ENCODE data around the gene CLDN7.

The CLDN7 gene

DNA sequence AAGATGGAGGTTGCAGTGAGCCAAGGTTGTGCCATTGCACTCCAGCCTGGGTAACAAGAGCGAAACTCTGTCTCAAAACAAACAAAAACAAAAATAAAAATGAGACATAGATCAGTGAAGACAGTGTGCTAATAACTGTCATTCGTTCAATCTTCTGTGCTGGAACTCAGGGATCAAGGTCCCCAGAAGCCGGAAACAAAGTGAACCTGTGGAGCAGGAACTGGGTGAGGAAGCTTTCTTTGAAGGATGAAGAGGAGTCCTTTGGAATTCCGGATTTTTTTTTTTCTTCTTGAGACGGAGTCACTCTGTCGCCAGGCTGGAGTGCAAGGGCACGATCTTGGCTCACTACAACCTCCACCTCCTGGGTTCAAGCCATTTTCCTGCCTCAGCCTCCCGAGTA, 17.2 kb upstream of the CLDN7 start:
- no peak overlapping the region for H3K4me3 ChIP-seq (ENCODE audit: low read length)
- DNase-seq (ENCODE audit: low read depth), result no peak
- TF ChIP-seq, protein P1, sequence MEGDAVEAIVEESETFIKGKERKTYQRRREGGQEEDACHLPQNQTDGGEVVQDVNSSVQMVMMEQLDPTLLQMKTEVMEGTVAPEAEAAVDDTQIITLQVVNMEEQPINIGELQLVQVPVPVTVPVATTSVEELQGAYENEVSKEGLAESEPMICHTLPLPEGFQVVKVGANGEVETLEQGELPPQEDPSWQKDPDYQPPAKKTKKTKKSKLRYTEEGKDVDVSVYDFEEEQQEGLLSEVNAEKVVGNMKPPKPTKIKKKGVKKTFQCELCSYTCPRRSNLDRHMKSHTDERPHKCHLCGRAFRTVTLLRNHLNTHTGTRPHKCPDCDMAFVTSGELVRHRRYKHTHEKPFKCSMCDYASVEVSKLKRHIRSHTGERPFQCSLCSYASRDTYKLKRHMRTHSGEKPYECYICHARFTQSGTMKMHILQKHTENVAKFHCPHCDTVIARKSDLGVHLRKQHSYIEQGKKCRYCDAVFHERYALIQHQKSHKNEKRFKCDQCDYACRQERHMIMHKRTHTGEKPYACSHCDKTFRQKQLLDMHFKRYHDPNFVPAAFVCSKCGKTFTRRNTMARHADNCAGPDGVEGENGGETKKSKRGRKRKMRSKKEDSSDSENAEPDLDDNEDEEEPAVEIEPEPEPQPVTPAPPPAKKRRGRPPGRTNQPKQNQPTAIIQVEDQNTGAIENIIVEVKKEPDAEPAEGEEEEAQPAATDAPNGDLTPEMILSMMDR (conservative IDR thresholded peaks at IDR 0.05; ENCODE audit: low read depth, low read length), result no peak

DNA sequence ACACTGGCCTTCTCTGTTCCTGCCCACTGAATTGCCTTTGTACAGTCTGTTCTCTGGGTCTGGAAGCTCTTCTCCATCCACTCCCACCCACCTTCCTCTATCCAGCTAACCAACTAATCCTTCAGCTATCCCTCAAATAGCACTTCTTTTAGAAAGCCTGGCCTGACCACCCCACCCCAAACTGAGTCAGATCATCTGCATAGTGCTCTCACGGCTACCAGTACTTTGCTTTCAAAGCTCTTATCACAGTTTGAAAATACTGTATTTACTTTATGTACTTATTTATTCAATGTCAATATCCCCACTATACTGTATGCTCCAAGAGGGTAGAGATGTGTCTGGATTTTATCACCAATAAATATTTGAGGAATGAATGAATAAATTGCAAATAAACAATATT, 4.5 kb upstream of the CLDN7 start:
- DNase-seq (ENCODE audit: low read depth), result no peak
- no peak overlapping the region for H3K4me3 ChIP-seq (ENCODE audit: low read length)
- TF ChIP-seq, protein P1 (conservative IDR thresholded peaks at IDR 0.05; ENCODE audit: low read depth, low read length), result no peak

DNA sequence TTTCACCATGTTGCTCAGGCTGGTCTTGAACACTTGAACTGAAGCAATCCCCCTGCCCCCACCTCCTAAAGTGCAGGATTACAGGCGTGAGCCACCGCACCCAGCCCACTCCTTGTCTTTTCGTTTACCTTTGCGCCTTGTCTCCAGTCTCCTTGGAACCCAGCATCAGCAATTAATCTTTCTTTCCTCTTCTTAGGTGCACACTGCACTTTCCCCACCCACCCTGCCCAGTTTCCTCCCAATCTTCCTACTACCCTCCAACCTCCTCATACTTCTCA, 1.5 kb upstream of the CLDN7 start:
- TF ChIP-seq, protein P1 (conservative IDR thresholded peaks at IDR 0.05; ENCODE audit: low read depth, low read length), result no peak
- H3K4me3 ChIP-seq (ENCODE audit: low read length), result no peak overlapping the region
- DNase-seq (ENCODE audit: low read depth), result no peak

DNA sequence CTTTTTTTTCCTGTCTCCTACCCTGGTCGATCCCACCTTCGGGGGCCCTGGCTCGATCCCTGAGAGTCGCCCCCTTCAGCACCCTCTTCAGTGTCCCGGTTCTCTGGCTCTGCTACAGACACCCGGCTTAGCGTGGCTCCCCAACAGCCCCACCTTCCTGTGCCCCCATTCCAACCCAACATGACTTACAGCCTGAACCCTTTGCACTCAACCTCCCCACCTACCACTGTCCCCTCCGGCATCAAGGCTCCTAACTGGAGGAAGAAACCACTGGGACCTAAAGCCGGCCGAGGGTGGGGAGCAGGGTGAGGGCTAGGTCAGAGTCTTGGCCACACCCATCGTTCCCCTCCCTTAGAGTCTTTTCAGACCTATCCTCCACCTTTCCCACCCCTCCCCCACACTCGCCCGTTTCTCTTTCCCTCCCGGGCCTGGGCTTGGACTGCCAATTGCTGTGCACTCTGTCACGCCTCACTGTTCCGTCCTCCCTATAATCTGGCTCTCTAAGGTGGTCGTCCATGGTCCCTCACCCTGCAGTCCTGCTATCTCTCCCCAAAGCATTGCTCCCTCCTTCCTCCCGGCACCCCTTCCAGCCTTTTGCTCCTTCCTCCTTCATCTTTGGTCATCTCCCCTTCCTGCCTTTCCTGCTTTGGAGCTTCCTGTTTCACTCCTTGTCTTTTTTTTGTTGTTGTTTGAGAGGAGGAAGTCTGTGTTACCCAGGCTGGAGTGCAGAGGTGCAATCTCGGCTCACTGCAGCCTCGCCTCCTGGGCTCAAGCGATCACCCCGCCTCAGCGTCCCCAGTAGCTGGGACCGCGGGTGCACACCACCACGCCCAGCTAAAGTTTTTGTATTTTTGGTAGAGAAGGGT, 890 bp upstream of the CLDN7 start:
- DNase-seq (ENCODE audit: low read depth), result no peak
- TF ChIP-seq, protein P1 (conservative IDR thresholded peaks at IDR 0.05; ENCODE audit: low read depth, low read length), result no peak
- H3K4me3 ChIP-seq (ENCODE audit: low read length), result no peak overlapping the region

DNA sequence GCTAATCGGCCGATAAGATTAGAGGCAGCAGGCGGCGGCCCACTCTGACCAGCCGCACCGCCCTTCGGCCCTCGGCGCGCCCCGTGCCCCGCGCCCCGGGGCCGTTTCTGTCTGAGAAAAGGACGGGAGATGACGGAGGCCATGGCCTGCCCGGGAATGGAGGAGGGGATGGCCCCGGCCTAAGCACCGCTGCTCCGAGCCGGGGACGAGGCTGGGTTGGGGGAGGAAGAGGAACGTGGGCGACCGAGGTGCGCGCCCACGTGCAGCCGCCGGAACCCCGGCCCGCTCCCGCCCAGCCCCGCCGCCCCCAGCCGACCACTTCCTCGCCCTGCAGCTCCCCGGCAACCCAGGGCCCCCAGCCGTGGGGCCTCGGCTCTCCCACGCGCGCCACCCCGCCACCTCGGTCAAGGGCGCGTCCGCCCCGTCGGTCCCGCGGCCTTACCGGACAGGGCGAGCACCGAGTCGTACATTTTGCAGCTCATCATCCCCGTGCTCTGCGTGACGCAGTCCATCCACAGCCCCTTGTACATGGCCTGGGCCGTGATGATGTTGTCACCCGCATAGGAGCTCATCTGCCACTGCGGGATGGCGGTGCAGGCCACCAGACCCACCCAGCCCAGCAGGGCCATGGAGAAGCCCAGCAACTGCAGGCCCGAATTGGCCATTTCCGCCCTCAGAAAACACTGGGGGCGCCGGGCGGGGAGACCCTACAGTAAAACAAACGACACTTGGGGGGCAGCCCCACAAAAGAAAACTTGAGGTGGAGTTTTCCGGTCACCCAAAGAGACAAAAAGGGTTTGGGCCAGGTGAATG, 693 bp downstream of the CLDN7 start:
- TF ChIP-seq, protein P1 (conservative IDR thresholded peaks at IDR 0.05; ENCODE audit: low read depth, low read length), result no peak
- peak overlapping the region; percentile 34 for H3K4me3 ChIP-seq (ENCODE audit: low read length)
- DNase-seq (ENCODE audit: low read depth), result no peak

DNA sequence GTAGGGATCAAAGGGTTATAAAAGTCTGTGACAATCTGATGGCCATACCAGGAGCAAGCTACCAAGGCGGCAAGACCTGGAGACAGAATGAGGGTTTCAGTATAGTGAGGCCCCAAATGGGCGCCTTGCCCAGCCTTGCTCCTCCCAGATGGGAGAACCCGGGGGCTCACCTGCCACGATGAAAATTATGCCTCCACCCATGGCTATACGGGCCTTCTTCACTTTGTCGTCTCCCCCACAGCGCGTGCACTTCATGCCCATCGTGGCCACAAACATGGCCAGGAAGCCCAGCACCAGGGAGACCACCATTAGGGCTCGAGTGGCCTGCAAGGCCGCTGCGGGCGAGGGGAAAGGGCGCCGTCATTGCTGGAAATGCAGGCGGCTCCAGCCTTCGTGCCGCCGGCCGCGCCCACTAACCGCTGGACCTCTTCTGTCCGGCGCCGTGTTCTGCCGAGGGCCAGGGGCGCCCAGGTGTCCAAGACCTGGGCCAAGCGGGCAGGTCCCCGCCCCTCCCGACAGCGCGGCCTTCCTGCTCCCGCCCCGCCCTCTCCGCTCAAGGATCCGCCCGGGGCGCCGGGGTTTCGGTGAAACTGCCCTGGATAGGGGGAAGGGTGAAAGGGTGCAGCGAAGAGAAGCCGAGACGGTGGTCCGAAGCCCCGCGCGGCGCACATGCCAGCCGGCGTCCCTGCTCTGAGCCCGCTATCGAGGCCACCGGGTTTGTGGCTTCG, 1.5 kb downstream of the CLDN7 start:
- DNase-seq (ENCODE audit: low read depth), result no peak
- TF ChIP-seq, protein P1 (conservative IDR thresholded peaks at IDR 0.05; ENCODE audit: low read depth, low read length), result no peak
- peak overlapping the region; percentile 34 for H3K4me3 ChIP-seq (ENCODE audit: low read length)

All from retinal pigment epithelial cell (primary cell).